ENCODE measurements around the gene TMEM63B.

DNA sequence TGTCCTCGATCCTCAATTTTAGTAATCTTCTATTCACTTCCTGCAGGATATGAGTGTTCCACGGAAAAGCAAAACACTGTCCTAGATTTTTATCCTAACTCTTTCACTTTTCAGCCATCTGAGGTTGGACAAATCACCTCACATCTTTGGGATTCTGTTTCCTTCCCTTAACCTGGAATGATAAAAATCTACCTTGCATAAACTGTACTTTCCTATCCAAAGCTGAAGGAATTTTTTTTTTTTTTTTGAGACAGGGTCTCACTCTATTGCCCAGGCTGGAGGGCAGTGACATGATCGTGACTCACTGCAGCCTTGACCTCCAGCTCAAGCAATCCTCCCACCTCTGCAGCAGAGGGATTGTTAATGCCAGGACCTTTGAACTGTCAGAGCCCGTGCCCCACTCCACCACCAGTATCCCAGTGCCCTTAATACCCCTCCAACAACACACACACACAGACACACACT lies 51.8 kb downstream of the TMEM63B start:
- TF ChIP-seq, protein P1, sequence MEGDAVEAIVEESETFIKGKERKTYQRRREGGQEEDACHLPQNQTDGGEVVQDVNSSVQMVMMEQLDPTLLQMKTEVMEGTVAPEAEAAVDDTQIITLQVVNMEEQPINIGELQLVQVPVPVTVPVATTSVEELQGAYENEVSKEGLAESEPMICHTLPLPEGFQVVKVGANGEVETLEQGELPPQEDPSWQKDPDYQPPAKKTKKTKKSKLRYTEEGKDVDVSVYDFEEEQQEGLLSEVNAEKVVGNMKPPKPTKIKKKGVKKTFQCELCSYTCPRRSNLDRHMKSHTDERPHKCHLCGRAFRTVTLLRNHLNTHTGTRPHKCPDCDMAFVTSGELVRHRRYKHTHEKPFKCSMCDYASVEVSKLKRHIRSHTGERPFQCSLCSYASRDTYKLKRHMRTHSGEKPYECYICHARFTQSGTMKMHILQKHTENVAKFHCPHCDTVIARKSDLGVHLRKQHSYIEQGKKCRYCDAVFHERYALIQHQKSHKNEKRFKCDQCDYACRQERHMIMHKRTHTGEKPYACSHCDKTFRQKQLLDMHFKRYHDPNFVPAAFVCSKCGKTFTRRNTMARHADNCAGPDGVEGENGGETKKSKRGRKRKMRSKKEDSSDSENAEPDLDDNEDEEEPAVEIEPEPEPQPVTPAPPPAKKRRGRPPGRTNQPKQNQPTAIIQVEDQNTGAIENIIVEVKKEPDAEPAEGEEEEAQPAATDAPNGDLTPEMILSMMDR (IDR thresholded peaks at IDR 0.05) = no peak
- TF ChIP-seq POLR2A (IDR thresholded peaks at IDR 0.05) = no peak

All from heart left ventricle (tissue), 13 donors.